Thoracic aorta (tissue), 2 donors: ENCODE data around the gene SPRN. TPM values are rescaled to one million over a fixed set of nuclear protein-coding genes. Genes with fewer than 3 reads are reported as not detected.

Experiments
- ATAC-seq: fragments of 150-250 bp; one replicate; pipeline ENCODE4 v1.8.0; 2017; ENCODE audit warnings: low read depth; ENCODE audit not compliant: insufficient number of reproducible peaks, low FRiP score
- DNase-seq: peaks from one replicate; pipeline ENCODE4 v3.0.0-alpha.2; 2020; ENCODE audit warnings: low spot score
- H3K27ac ChIP-seq, 2 donors: fragments of 200-600 bp; sonication (generic); 1 replicate in 1 of 2; 2 replicates in 1 of 2; pipeline ENCODE4 v1.5.1; 2016; ENCODE audit warnings: mild to moderate bottlenecking in 2 of 2, moderate library complexity in 2 of 2
- H3K27me3 ChIP-seq: fragments of 200-600 bp; sonication (generic); replicated peaks from 2 replicates; pipeline ENCODE4 v1.6.0; 2016; ENCODE audit warnings: mild to moderate bottlenecking; ENCODE audit not compliant: insufficient read depth
- H3K36me3 ChIP-seq: fragments of 200-600 bp; sonication (generic); one replicate; pipeline ENCODE4 v1.5.1; 2016
- H3K4me1 ChIP-seq, 2 donors: fragments of 200-600 bp; sonication (generic); 1 replicate in 1 of 2; 2 replicates in 1 of 2; pipeline versions ENCODE4 v1.5.1 to v1.6.0; 2016; ENCODE audit warnings: low read depth in 2 of 2, mild to moderate bottlenecking in 1 of 2; ENCODE audit not compliant: control insufficient read depth in 1 of 2
- H3K4me3 ChIP-seq: fragments of 200-600 bp; sonication (generic); 2 replicates; pipeline ENCODE4 v1.5.1; 2016; ENCODE audit warnings: mild to moderate bottlenecking
- H3K9me3 ChIP-seq: fragments of 200-600 bp; sonication (generic); 2 replicates; pipeline ENCODE4 v1.5.1; 2016
- total RNA-seq, 2 donors: library from RNA; depleted of rRNA; stranded (reverse); fragments of >200 nt; gene quantifications; one replicate each; pipeline versions ENCODE4 v1.1.0 to v1.2.3, GENCODE V29; 2016
- TF ChIP-seq, protein P1 (sequence below): fragments of 200-600 bp; sonication (generic); IDR thresholded peaks from one replicate; pipeline ENCODE4 v1.5.1; 2019; ENCODE audit warnings: antibody characterized with exemption

Gene SPRN
- total RNA-seq, 2 donors from 2014 or later, result not detected

DNA sequence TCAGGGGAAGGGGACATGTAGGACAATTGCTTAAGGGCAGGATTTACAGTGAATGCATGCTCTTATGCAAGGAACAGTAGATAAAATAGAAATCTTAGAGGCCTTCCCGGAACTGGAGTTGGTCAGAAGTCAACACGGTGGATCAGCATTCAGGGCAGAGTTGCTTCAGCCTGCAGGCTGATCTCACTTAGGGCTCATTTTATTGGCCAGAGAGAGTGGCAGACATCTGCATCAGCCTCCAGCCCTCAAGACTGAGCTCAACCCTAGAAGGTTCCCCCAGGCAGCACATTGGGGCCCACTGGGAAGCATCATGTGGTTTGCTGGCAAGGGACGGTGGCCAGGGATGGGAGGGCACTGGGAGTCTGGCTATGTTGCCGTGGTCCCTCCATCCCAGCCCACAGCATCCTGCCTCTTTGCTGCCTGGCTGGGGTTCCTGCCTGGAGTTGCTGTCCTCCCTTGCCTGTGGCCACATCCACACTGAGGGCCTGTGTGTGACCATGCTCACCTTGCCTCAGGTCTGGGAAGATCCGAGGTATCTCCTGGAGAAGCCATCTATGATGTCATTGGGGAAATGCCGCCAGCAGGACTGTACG, 42.4 kb upstream of the SPRN start:
- peaks cover 4% of the 10 kb centered on the region for H3K36me3 ChIP-seq
- DNase-seq, result no peak

DNA sequence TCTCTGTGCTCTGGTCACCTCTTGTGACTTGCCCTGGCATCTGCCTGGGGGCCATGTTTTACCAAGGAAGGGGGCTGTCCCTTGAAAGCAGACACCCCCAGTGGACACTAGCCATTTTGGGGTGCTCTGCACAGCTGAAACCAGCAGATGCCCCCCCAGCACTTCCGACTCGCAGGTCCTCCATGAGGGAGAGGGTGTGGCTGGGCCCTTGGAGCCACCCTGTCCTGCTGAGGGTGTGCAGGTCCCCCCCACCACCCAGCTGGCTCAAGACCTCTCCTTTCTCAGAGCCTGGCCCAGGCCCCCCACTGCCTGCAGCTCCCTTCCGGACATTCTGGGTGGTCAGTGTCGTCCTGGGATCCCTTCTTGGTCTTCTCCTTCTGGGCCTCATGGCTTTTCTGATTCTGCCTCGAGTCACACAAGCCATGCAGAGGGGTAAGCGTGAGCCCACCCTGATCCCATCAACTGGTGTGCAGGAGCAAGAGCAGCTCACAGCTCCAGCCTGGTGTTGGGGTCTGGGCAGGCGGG, 41.6 kb upstream of the SPRN start:
- Histone ChIP-seq H3K4me1 (no peaks in the 10 kb centered on the region), H3K27ac (no peak overlapping the region), H3K36me3 (peaks cover 4% of the 10 kb centered on the region), H3K4me3 (no peak overlapping the region), H3K27me3 (no peaks in the 10 kb centered on the region), H3K9me3 (no peaks in the 10 kb centered on the region)
- TF ChIP-seq, protein P1, sequence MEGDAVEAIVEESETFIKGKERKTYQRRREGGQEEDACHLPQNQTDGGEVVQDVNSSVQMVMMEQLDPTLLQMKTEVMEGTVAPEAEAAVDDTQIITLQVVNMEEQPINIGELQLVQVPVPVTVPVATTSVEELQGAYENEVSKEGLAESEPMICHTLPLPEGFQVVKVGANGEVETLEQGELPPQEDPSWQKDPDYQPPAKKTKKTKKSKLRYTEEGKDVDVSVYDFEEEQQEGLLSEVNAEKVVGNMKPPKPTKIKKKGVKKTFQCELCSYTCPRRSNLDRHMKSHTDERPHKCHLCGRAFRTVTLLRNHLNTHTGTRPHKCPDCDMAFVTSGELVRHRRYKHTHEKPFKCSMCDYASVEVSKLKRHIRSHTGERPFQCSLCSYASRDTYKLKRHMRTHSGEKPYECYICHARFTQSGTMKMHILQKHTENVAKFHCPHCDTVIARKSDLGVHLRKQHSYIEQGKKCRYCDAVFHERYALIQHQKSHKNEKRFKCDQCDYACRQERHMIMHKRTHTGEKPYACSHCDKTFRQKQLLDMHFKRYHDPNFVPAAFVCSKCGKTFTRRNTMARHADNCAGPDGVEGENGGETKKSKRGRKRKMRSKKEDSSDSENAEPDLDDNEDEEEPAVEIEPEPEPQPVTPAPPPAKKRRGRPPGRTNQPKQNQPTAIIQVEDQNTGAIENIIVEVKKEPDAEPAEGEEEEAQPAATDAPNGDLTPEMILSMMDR, result no peak
- no peak for ATAC-seq
- DNase-seq, result no peak

More for the DNA sequence above, 42.4 kb upstream of the SPRN start:
- Histone ChIP-seq H3K4me3 (no peak overlapping the region), H3K9me3 (no peaks in the 10 kb centered on the region), H3K27me3 (no peaks in the 10 kb centered on the region), H3K4me1 (no peaks in the 10 kb centered on the region), H3K27ac (no peak overlapping the region)
- TF ChIP-seq, protein P1, result no peak
- ATAC-seq, result no peak

DNA sequence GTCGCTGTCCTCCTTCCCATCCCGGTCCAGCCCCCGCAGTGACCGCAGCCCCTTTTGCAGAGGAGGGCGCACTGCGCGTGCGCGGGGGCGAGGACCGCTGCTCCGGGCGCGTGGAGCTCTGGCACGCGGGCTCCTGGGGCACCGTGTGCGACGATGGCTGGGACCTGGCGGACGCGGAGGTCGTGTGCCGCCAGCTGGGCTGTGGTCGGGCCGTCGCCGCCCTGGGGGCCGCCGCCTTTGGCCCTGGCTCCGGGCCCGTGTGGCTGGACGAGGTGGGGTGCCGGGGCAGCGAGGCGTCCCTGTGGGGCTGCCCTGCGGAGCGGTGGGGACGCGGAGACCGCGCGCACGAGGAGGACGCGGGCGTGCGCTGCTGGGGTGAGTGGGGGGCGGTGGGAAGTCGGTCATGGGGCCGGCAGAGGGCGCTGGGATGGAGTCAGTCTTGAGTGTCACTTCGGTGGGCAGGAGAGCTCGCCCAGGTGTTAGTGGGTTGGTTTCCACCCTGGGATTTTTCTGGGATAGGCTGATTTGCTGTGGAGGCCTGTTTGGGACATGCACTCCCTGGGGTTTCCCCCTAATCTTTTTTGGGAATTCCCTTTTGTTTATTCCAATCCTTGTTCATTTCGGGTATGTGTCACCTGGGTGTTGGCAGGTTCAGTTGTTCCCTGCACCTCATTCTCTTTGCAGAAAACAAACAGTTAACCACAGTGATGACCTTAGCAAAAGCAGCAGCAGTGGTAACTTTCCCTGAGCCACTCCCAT, 40.9 kb upstream of the SPRN start:
- DNase-seq (no peak), ATAC-seq (no peak)
- TF ChIP-seq, protein P1, result no peak
- Histone ChIP-seq H3K36me3 (peaks cover 4% of the 10 kb centered on the region), H3K27me3 (no peaks in the 10 kb centered on the region), H3K27ac (no peak overlapping the region), H3K9me3 (no peaks in the 10 kb centered on the region), H3K4me1 (no peaks in the 10 kb centered on the region), H3K4me3 (no peak overlapping the region)

DNA sequence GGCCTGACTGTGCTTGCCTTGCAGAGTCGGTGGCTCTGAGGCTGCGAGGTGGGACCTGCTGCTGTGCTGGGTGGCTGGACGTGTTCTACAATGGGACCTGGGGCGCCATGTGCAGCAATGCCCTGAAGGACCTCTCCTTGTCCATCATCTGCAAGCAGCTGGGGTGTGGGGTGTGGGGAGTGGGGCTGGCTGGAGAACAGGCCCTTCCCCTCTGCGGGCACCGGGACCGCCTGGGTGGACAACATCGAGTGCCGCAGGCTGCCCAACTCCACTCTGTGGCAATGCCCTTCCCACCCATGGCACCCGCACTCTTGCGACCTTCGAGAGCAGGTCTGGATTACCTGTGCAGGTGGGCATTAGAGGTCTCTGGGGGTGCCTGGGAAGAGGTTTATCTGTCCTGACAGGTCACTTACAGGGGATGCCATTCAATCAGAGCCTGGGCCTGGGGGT, 40.2 kb upstream of the SPRN start:
- TF ChIP-seq, protein P1, result no peak
- Histone ChIP-seq H3K36me3 (peaks cover 4% of the 10 kb centered on the region), H3K27me3 (no peaks in the 10 kb centered on the region), H3K4me3 (no peak overlapping the region), H3K27ac (no peak overlapping the region), H3K4me1 (no peaks in the 10 kb centered on the region), H3K9me3 (no peaks in the 10 kb centered on the region)
- DNase-seq (no peak), ATAC-seq (no peak)

DNA sequence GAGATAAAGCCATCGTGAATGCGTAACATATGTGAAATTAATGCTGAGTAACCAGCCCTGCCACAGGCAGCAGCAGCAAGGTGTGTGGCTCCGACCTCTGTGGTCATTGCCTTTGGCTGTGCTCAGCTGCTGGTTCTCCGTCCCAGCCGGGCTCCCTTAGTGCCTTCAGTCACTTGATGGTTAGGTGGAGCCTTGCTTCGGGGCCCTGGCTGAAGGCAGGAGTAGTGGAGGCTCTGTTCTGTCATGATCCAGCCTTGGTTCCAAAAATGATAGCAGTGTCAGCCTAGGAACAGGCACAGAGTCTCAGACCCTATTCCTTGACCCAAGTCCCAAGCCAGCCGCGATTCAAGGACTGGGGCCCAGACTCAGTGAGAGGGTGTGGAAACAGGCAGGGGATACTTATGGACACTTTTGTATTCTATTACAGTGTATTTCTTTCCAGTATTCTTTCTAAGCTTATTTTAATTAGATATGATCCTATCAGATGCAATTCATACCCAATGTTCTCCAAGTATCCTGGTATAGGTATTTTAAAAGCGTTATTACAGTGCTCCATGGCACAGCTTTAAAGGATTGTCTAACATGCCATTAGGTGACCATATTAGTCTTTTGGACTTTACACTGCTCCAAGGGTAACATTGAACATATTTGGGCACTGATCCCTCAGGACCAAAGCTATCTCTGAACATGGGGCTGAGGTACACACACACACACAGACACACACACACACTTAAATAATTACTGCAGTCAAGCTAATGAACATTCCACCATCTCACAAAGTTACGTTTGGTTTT, 38.3 kb upstream of the SPRN start:
- Histone ChIP-seq H3K27ac (no peak overlapping the region), H3K4me3 (no peak overlapping the region), H3K36me3 (no peaks in the 10 kb centered on the region), H3K4me1 (no peaks in the 10 kb centered on the region), H3K27me3 (no peaks in the 10 kb centered on the region), H3K9me3 (no peaks in the 10 kb centered on the region)
- TF ChIP-seq, protein P1, result no peak
- ATAC-seq, result no peak
- no peak for DNase-seq
